HFFc6 (cell line): Measurements from ENCODE around the gene FAM221B. TPM values are rescaled to one million over a fixed set of nuclear protein-coding genes. Genes with fewer than 3 reads are reported as not detected.

ENCODE experiments used
- DNase-seq: peaks from one replicate; pipeline ENCODE4 v3.0.0-alpha.2; 2018
- H3K27ac Mint-ChIP-seq: 2 replicates; pipeline ENCODE4 v1.8.0; 2020; ENCODE audit warnings: mild to moderate bottlenecking, mixed read lengths
- H3K27me3 Mint-ChIP-seq: 2 replicates; pipeline ENCODE4 v1.8.0; 2021; ENCODE audit warnings: mild to moderate bottlenecking, moderate library complexity, mixed read lengths; ENCODE audit not compliant: insufficient read depth
- H3K36me3 Mint-ChIP-seq: 2 replicates; pipeline ENCODE4 v1.8.0; 2021; ENCODE audit warnings: low read depth, mixed read lengths
- H3K4me1 Mint-ChIP-seq: 2 replicates; pipeline ENCODE4 v1.8.0; 2020; ENCODE audit warnings: low read depth, mixed read lengths
- H3K4me3 Mint-ChIP-seq: 2 replicates; pipeline ENCODE4 v1.8.0; 2020; ENCODE audit warnings: mild to moderate bottlenecking, moderate library complexity, mixed read lengths
- H3K9me3 Mint-ChIP-seq: 2 replicates; pipeline ENCODE4 v1.8.0; 2020; ENCODE audit warnings: mild to moderate bottlenecking, mixed read lengths
- total RNA-seq, 6 experiments: library from RNA; stranded (reverse); fragmentation: NEBNext Ultra II Directional; extraction: Animal tissue kit (Norgen Biotek cat#: 25700); gene quantifications; 2 replicates in 1 of 6; 3 replicates in 5 of 6; pipeline ENCODE4 v1.2.3, GENCODE V29; 2021
- TF ChIP-seq, protein P1 (sequence below): fragments of 200-600 bp; sonication (generic); IDR thresholded peaks from 2 replicates; pipeline ENCODE4 v1.5.0; 2021; ENCODE audit warnings: antibody characterized with exemption, mild to moderate bottlenecking

Gene FAM221B
- total RNA-seq, 6 experiments from 2014 or later: not detected

DNA sequence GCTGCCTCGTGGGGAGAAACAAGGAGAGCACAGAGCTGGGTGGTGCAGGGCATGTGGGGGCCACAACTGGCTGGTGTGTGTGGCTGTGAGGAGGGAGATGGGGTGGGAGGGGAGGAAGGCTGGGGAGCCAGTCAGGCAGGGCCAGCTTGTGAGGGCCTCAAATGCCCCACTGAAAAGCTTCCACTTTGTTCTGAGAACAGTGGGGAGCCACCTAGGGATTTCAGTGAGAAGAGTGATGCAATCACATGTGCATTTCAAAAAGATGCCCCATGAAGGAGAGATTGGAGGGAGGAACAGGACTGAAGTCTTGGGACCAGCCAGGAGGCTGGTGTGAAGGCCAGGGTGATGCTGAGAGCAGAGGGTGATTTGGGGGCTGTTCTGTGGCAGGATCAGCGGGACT lies 40.4 kb upstream of the FAM221B start:
- TF ChIP-seq, protein P1, sequence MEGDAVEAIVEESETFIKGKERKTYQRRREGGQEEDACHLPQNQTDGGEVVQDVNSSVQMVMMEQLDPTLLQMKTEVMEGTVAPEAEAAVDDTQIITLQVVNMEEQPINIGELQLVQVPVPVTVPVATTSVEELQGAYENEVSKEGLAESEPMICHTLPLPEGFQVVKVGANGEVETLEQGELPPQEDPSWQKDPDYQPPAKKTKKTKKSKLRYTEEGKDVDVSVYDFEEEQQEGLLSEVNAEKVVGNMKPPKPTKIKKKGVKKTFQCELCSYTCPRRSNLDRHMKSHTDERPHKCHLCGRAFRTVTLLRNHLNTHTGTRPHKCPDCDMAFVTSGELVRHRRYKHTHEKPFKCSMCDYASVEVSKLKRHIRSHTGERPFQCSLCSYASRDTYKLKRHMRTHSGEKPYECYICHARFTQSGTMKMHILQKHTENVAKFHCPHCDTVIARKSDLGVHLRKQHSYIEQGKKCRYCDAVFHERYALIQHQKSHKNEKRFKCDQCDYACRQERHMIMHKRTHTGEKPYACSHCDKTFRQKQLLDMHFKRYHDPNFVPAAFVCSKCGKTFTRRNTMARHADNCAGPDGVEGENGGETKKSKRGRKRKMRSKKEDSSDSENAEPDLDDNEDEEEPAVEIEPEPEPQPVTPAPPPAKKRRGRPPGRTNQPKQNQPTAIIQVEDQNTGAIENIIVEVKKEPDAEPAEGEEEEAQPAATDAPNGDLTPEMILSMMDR: no peak
- H3K4me3 Mint-ChIP-seq: no peak overlapping the region
- no peaks in the 10 kb centered on the region for H3K9me3 Mint-ChIP-seq
- H3K4me1 Mint-ChIP-seq: no peaks in the 10 kb centered on the region
- no peaks in the 10 kb centered on the region for H3K36me3 Mint-ChIP-seq
- no peak overlapping the region for H3K27ac Mint-ChIP-seq
- DNase-seq: no peak
- H3K27me3 Mint-ChIP-seq: 0 out of 2 replicates have a peak, but pooled peaks cover 2% of the 10 kb centered on the region

DNA sequence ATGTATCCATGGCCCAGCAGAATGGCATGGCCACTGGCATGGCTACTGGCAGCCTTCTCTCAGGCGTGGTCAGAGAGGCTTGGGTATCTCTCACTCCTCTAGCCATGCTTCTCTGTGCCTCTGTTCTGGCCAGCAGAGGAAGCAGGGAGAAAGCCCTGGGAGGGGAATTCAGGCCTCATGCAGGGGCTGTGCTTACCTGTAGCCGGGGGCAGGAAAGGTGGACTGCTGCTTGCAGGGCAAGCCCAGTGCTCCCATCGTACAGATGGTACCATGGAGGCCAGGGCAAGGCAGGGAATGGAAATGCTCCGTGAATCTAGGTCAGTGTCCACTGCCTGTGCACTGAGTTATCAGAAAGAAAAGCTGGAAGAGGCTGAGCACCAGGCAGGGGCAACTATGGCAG lies 39.0 kb upstream of the FAM221B start:
- TF ChIP-seq, protein P1: no peak
- Mint-ChIP-seq H3K27ac (no peak overlapping the region), H3K9me3 (no peaks in the 10 kb centered on the region), H3K4me1 (no peaks in the 10 kb centered on the region), H3K4me3 (no peak overlapping the region), H3K27me3 (peaks cover 14% of the 10 kb centered on the region), H3K36me3 (no peaks in the 10 kb centered on the region)
- DNase-seq: no peak

DNA sequence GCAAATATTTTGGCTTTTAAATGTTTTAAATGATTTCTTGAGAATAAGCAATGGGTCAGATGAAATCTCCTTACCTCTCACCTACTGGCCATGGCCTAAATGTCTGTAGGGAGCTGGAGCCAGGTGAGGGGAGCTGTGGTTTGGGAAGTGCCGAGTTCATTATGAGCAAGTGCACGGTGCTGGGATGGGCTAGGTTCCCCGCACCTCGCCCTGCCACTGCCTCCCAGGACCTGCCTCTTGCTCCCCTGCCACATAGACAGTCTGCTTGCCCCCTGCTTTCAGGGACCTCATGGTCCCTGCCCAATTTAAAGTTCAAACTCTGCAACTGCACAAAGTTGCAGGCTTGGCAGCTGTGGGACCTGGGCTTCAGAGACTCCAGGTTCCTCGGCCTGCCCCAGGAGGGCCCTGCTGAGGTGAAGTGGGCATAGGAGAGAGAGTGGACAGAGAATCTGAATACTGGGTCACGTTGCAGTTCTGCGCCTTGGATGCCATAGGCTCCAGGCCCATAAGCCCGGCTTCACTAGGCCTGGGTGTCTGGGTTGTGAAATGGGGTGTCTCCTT lies 36.2 kb upstream of the FAM221B start:
- Mint-ChIP-seq H3K27me3 (peaks cover 35% of the 10 kb centered on the region), H3K36me3 (no peaks in the 10 kb centered on the region), H3K4me1 (no peaks in the 10 kb centered on the region), H3K4me3 (no peak overlapping the region), H3K27ac (no peak overlapping the region), H3K9me3 (no peaks in the 10 kb centered on the region)
- TF ChIP-seq, protein P1: no peak
- no peak for DNase-seq

DNA sequence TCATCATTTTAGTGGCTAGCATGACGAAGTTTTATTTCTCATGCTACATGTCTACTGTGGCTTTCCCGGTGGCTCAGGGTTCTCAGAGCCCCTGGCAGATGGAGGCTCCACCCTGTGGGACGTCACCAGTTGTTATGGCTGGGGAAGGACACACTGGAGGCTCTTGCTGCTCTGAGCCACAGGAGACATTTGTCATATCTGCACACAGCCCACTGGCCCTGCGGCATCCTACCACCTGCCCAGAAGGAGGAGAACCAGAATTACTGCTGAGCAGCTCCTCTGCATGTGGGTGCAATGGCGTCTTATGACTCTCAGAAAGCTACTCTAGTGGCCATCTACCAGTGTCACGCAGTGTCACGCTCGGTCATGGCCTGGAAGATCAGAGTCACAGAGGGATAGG lies 35.1 kb upstream of the FAM221B start:
- H3K27me3 Mint-ChIP-seq: peaks cover 33% of the 10 kb centered on the region
- no peak overlapping the region for H3K4me3 Mint-ChIP-seq
- H3K9me3 Mint-ChIP-seq: no peaks in the 10 kb centered on the region
- no peaks in the 10 kb centered on the region for H3K36me3 Mint-ChIP-seq
- H3K4me1 Mint-ChIP-seq: no peaks in the 10 kb centered on the region
- H3K27ac Mint-ChIP-seq: no peak overlapping the region
- TF ChIP-seq, protein P1: no peak
- DNase-seq: no peak

DNA sequence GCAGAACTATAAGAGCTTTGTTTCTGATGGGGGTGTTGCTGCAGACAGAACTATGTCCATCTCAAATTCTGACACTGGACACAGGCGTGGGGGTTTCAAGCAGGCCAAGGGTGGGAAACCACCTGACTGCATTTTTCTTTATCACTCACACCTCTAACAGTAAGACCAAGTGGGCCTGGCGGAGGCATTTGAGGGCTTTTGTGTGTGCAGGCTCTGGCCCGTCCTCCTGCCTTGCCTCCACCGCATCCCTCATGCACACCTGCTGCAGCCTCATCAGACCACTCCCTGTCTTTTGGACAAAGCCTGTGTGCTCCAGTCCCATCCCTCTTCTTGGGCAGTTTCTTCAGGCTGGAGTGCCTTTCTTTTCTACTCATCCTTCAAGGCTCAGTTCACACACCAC lies 33.8 kb upstream of the FAM221B start:
- no peak for DNase-seq

More for the DNA sequence above, 33.8 kb upstream of the FAM221B start:
- TF ChIP-seq, protein P1: no peak
- no peak overlapping the region for H3K27ac Mint-ChIP-seq
- no peaks in the 10 kb centered on the region for H3K4me1 Mint-ChIP-seq
- H3K36me3 Mint-ChIP-seq: no peaks in the 10 kb centered on the region
- H3K9me3 Mint-ChIP-seq: no peaks in the 10 kb centered on the region
- peaks cover 34% of the 10 kb centered on the region for H3K27me3 Mint-ChIP-seq
- no peak overlapping the region for H3K4me3 Mint-ChIP-seq
